Smooth muscle cell of bladder (primary cell): ENCODE measurements around the gene TSPAN3. TPM values are rescaled to one million over a fixed set of nuclear protein-coding genes. Genes with fewer than 3 reads are reported as not detected.

Source experiments
- total RNA-seq: library from RNA; depleted of rRNA; stranded (reverse); fragments of >200 nt; gene quantifications from 2 replicates; pipeline ENCODE4 v1.2.3, GENCODE V29; 2014

Gene TSPAN3
- total RNA-seq, result 207 and 276 TPM in 2 replicates

DNA sequence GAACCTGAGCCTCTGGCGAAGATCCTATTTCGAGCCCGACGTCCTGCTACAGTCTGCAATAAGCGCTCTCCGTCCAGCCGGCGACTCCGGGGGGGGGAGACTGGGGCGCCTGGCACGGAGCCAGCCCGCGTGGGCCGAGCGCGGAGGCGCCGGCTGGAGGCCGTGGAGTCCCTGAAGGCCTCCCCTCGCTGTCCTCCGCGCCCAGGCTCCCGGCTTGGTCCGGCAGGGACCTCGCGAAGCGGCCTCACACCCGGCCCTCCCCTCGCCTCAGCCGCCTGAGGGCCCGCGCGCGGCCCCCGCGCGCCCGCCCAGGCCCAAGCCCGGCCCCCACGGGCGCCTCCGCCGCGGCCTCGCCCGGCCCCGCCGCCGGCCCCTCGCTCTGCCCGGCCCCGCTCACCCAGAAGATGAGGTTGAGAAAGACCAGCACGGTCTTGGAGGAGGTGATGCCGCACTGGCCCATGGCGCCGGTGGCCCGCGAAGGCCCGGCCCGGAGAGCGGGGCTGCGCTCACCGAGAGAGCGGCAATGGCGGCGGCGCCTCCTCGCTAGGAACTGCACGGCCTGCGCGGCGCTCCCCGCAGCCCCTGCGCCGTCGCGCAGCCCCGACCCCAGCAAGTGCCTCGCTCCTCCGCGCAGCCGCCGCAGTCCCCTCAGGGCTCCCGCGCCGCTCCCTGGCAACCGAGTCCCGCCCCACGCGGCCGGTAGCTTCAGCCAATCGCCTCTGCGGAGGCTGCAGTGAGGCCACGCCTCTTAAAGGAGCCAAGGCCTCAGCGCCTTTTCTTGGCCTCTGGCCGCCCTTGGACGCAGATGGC is at the start of gene TSPAN3:
TSPAN3 (minus strand) TSS at position 615 of the 810 bp plus-strand sequence; CDS start at position 460, 155 bp downstream.

DNA sequence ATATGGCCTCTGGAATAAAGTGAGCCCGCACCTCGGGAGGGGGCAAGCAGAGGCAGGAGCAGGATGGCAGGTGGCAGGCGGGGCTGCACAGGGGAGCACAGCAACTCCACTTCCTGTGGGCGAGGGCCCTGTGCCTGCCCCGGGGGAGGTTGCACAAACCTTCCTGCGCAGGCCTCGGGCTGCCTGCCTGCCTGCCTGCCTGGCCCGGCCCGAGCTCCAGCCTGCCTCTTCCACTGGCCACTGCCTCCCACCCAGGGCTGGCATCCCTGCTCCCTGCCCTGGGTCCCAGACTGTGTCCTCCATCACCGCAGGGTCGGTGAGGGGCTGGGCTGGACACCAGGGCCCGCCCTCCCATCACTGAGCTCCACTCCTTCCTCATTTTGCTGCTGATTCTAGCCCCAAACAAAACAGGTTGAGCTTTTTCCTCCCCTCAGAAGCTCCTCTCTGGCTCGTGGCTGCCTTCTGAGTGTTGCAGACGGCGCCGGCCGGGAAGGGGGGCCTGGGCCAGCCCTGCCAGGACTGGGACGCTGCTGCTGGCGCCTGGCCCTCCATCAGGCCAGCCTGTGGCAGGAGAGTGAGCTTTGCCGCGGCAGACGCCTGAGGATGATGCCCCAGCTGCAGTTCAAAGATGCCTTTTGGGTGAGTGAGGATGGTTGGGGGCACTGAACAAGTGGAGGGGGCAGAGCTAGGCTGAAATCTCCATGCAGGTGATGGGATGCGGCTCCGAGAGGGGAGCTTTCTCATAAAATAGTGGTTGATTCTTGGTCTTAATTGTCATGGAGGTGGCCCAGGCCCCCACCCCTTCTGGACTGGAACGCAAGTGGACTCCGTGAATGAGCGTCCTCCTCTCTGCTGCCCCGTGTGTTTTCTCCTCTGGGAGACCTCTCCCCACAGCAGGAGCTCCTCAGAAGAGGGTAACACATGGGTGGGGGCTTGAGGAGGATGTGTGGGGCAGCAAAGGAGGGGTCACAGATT is 75.7 kb downstream of the TSPAN3 start, which contains the start of gene PSTPIP1:
PSTPIP1 (plus strand) TSS at position 156 of the 975 bp plus-strand sequence; CDS start at position 604, 448 bp downstream.

Other genes with a start within 250 kb of the TSPAN3 start
- 4.6 and 6.1 TPM in 2 replicates for gene SCAPER, start 165.8 kb downstream of the TSPAN3 start, total RNA-seq
- gene RCN2, start 139.4 kb downstream of the TSPAN3 start, total RNA-seq, result 50.8 and 58.2 TPM in 2 replicates
- gene PSTPIP1, start 76.0 kb downstream of the TSPAN3 start, total RNA-seq, result 0.28 TPM in 1 of 2 replicates, not detected in the other